NCI-H345 (cell line): Measurements from ENCODE around the gene PREX1.

Source experiments
- DNase-seq: peaks from one replicate; lab custom pipeline; 2025; lab: John Stamatoyannopoulos, UW

PREX1 gene

DNA sequence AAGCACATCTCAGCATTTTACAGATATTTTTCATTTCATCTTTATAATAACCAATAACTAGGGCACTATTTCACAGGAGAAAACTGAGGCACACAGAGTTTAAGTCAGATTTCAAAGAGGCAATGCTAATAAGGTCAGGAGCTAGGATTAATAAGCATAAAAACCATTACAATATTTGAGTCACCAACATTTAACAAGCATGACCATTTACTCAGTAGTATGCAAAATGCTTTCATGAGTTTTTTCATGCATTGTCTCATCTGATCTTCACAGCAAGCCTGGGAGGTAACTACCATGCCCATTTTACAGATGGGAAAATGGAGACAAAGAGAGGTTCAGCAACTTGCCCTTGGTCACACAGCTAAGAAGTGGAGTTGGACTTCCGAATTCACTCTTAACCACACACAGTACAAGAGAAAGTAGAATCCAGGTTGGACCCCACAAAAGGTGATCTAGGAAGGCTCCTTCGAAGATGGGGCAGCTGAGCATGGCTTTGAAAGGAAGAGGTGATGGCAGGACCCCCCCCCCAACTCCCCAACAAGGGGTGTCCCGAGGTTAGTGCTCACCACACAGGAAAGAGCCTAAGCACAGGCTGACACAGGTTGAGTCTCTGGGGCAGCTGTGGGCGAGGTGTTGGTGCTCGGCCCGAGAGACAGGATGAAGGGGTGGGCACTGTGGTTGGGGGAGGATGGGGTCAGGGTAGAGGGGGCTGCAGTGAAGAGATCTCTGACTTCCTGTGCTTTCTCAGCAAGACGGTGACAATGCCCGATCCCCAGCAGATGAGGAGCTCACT is 108.8 kb downstream of the PREX1 start:
- DNase-seq: no peak

- DNase-seq: no peak
These were observed 110.0 kb downstream of the PREX1 start for GRCh38 chr20:48717680-48718223.

DNA sequence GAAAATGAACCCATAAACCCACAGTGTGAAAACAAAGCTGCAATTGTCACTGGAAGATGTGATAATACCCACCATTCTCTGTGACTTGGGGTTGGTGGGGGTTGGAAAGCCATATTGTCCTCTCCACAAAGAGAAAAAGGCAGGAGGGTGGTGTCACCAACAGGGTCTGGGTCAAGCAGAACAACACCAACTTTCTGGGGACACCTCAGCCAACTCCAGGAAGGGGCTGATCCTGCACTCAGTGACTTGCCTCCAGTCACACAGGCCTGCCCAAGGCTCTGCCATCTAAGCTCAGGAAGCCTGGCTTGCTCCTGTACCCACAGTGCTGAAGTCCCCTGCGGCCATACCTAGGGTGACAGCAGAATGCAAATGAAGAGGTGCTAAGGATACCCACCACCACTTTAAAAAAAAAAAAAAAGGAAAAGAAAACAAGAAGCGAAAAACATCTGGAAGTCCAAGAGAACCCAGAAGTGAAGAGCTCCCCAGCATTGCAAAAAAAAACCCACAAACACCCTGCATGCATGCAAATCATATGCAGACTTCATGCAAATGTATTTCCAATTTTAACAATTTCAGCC is 110.6 kb downstream of the PREX1 start:
- no peak for DNase-seq

DNA sequence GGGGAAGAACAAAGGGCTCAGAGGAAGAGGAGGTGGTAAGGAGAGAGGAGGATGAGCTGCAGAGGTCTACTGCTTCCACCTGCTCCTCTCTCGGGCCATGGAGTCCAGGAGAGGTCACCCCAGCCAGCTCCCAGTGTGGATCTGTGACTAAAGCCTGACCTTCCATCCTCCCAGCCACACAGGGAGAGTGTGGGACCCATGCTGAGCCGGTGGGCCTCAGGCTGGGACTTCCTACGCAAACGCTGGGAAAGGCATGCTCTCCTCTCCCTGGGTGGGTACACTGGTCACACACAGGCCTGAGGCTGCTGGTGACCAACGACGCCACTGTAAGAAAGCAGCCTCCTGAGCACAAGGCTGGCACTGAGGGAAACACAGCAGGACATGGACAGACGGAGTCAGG is 111.3 kb downstream of the PREX1 start:
- no peak for DNase-seq

- DNase-seq: no peak
These were observed 111.7 kb downstream of the PREX1 start for GRCh38 chr20:48716086-48716485.

- no peak for DNase-seq
These were observed 113.0 kb downstream of the PREX1 start for GRCh38 chr20:48714764-48715163.

GRCh38 chr20:48711696-48712464 is 115.9 kb downstream of the PREX1 start:
- no peak for DNase-seq

DNA sequence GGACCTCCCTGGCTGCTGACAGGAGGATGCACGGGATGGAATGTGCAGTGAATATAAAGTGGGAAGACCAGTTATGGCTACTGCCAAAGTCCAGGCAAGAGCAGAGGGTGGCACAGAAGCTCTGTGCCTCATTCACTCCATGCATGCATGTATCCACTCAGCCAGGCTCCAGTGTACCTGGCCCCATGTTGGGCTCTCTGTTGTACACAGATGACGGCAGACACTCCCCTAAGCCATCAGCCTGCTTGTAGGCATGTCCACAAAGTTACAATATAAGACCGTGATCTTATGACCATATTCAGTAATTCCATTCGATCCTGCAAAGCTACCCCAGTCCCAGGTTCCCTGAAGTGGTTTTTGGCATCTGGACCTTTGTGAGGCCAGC is 116.8 kb downstream of the PREX1 start:
- no peak for DNase-seq

- no peak for DNase-seq
These were observed 117.3 kb downstream of the PREX1 start for GRCh38 chr20:48710341-48711043.

- no peak for DNase-seq
These were observed 118.1 kb downstream of the PREX1 start for GRCh38 chr20:48709744-48710143.

GRCh38 chr20:48709058-48709691 is 118.6 kb downstream of the PREX1 start:
- no peak for DNase-seq

DNA sequence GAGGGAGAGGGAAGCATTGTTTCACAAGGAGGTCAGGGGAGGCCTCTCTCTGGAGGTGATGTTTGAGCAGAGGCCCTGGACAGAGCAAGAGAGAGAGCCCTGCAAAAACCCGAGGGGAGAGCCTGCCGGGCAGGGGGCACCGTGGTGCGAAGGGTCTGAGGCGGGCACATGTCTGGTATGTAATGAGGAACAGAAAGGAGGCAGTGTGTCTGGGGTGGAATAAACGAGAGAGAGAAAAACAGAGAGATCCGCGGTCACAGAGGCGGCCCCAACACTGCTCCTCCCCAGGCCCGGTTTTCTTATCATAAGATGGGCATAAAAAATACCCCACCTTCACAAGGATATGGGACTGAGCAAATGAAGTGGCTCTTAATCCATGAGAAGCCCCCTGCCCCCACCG is 119.2 kb downstream of the PREX1 start:
- DNase-seq: no peak

GRCh38 chr20:48708116-48708515 is 119.7 kb downstream of the PREX1 start:
- no peak for DNase-seq

DNA sequence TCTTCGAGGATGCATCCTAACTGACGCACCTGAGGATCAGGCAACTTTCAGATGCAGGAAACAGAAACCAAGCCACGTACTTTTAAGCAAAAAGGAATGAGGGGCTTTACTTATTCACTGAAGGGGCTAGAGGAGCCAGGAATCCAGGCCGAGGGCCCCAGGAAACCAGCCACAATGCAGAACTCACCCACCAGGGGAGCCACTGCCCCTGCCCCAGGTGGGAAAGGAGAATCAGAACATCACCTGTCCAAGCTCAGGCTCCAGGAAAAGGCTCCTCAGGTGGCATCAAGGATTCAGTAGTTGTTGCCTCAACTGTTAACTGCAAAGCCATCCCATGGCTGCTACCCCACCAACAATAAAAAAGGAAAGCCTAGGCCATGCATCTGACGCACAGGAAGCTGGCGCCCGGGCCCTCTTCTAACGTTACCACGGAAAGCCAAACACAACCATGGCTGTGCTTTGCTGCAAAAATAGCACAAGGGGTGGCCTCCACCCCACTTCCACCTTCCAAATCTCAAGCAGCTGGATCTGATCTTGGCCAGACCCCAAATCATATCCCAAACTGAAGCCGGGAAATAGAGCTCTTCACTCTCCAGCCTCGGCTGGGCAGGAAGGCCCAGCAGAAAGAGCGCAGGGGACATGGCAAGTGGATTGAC is 121.0 kb downstream of the PREX1 start:
- no peak for DNase-seq

GRCh38 chr20:48706116-48706656 is 121.6 kb downstream of the PREX1 start:
- no peak for DNase-seq

DNA sequence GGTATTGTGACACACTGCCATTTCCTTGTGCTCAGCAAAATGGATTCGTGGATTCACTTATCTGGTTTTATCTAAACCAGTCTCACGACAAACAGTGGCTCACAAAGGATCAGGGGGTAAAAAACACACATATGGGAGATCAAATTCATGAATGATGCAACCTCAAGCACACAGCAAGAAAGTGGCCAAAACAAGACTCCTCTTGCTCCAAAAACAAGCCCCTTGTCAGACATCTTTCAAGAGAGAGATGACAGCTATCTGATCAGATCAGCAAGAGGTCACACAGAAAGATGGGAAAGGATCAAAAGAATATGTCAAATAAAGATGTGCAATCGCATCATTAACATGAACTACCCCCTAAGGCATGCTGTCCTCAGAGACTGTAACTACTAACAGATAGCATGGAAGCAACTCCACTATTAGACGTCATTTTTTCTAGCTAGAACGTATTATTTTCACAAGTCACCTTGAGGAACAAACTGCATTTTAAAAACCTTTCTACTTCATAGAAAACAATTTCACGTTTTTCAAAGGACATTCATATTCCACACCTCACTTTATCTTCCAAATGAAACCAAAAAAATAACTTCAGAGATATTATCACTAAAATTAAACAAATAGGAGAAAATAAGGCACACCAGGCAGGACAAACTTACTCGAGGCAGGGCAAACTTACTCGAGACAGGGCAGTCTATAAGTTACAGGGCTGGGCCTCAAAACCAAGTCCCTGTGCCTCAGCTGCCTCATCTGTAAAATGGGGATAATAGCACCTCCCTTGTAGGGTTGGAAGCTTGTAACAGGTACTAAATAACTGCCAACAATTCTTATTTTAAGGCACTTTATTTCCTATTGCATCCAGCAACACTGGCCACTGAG is 122.3 kb downstream of the PREX1 start:
- DNase-seq: no peak

DNA sequence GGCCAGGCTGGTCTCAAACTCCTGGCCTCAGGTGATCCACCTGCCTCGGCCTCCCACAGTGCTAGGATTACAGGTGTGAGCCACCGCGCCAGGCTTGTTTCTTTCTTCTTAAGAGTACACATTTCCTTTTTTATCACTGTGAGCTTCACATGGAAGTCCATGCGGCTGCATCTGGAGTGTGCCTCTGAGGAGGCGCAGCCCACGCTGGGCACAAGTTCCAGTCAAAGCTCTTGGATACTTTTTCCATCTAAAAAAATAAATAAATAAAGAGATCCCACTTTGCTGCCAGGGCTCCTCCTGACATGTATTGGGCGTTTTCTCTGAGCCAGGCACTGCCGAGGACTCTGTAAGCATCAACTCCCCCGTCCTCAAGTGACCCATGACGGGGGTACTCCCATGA is 123.0 kb downstream of the PREX1 start:
- no peak for DNase-seq

- no peak for DNase-seq
These were observed 124.1 kb downstream of the PREX1 start for GRCh38 chr20:48703511-48704219.

DNA sequence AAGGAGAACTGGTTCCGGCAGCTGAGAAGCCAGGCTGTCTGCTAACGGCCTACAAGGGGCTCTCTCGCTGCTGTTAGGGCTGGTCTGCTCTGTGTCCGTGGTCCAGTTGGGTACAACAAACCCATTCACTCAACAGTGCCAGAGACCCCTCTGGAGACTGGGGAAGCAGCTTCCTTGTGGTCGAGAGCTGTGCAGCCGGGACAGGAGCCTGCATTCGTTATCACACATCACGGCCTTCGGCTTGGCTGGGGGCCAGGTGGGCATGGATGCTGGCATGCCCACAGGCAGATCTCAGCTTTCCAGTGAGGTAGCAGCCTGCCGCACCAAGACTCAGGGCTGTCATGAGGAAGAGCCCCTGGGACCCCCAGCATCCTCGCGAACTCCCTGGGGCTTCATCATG is 124.7 kb downstream of the PREX1 start:
- DNase-seq: peak; percentile 23
